ENCODE data around the gene SETDB2.

SETDB2 gene

GRCh38 chr13:49533591-49534269 is 89.7 kb downstream of the SETDB2 start:
- no peak for DNase-seq (ENCODE audit: low read depth)

DNA sequence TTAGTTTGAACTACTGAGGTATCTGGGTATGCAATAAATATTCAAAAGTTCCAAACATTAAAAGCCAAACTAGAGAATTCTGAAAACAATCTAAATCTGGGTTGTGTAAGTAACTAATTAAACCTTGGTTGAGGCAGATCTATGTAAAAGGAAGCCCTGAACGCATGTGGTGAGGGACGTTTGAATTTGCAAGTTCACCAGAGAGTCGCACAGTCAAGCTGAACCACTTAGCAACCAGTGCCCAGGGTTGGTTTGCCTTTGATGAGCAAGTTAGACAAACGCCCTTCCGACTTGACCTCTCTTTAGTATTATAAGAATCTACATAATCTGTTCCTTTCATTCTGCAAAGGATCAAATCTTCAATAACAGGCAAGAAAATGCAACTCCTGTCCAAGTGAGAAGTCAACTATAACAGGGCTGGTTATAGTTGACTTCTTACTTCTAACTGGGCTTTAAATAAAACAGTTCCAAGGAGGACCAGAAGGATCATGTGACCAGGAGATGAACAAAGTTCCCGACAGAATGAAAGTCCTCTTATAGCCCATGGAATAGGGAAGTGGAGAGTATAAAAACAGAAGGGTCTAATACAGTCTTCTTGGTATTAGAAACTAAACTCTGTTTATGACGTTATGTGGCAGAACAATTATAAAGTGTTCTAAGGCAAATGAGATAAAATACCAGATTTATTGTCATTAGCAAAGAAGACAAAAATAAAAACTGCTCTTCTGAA is 92.2 kb downstream of the SETDB2 start:
- DNase-seq (ENCODE audit: low read depth), result no peak

DNA sequence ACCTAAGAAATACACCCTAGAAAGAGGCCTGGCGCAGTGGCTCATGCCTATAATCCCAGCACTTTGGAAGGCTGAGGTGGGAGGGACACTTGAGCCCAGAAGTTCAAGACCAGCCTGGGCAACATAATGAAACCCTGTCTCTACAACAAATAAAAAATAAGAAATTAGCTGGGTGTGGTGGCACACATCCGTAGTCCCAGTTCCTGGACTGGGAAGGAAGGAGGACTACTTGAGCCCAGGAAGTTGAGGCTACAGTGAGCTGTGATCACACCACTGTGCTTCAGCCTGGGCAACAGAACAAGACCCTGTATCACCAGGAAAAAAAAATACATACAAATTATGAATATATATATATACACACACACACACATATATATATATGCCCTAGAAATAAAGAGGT is 94.3 kb downstream of the SETDB2 start:
- no peak for DNase-seq (ENCODE audit: low read depth)

DNA sequence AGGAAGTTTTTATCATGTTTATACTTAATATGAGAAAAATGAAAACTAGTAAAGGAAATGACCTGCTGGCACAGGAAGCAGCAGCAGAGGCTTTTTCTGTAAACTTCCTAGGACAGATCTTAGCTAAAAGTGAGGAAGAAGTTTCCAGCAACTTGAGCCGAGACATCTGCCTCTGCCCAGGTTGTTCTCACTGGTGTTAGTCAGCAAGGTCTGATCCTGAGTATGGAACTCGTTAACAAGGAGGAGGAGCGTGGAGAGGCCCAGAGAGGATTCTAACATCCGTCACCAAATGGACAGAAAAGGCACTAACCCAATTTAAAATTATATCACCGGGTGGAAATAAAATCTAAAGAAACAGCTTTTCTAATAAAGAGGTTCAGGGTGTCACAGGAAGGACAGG is 95.2 kb downstream of the SETDB2 start:
- DNase-seq (ENCODE audit: low read depth), result no peak

- DNase-seq (ENCODE audit: low read depth), result no peak
Measured at GRCh38 chr13:49539746-49540145, 95.7 kb downstream of the SETDB2 start.

- DNase-seq (ENCODE audit: low read depth), result no peak
Measured at GRCh38 chr13:49540552-49540951, 96.5 kb downstream of the SETDB2 start.

GRCh38 chr13:49543656-49544055 is 99.6 kb downstream of the SETDB2 start:
- no peak for DNase-seq (ENCODE audit: low read depth)

Measured in activated T-cell treated with anti-CD3 and anti-CD28 coated beads for 1 hour (primary cell).